GM19395 (cell line): Measurements from ENCODE around the gene GPR89A.
"Not testable (repeated sequence)": the region's sequence is repeated elsewhere in the genome, so short reads cannot be mapped to it uniquely, and the experiment has no call there.

Experiments used
- ATAC-seq: cut with Tn5 transposase; IDR thresholded peaks from one replicate; pipeline ENCODE4 v1.9.1; 2021; ENCODE audit warnings: mild to moderate bottlenecking, moderate library complexity; ENCODE audit not compliant: unreplicated experiment

The GPR89A gene

DNA sequence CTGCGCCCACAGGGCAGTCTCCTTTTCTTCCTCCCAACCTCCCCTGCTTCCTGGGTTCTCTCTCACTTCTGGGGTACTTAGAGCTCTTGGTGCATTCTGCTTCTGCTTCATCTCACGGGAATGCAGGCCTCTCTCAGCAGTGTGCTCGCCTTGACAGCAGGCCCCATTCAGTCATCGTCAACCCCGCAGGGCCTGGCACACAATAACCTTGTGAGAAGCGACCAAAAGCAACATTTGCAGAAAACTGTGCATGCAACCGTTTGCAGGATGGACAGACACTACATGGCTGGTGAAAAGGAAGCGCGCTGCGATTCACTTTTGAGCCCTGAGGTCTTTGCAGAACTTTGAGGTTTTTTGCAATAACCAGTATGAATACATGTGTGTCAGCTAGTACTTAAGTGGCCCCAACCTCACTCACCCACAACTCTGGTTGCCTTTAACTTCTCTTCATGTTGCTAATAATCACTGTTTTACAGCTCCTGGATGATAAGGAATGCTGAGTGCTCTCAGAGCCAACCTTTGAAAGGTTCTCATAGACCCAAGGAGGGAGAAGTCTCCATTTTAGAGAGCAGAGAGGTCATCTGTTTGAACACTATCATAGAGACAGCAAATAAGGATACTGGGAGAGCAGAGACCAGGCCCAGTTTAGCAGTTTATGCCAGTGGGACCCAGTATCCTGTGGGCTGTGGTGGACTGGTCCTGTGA, 109.0 kb downstream of the GPR89A start:
- ATAC-seq: no peak

DNA sequence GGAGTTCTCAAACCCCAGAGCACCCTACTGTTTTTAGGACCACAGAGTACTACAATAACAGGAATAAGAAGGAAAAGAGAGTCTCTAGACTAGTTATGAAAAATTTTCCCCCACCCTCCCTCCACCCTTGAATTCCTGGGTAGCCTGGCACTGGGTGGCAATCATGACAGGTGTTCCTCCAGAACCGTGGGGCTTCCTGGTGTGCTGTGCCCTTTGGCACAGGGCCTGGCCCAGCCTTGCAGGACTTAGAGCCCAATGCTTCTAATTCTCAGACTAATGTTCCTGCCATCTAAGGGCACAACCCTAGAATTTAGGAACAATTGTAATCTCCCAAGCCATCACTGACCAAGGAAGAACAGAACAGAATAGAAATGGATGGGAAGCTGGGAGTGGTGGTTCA, 110.0 kb downstream of the GPR89A start:
- ATAC-seq: no peak

DNA sequence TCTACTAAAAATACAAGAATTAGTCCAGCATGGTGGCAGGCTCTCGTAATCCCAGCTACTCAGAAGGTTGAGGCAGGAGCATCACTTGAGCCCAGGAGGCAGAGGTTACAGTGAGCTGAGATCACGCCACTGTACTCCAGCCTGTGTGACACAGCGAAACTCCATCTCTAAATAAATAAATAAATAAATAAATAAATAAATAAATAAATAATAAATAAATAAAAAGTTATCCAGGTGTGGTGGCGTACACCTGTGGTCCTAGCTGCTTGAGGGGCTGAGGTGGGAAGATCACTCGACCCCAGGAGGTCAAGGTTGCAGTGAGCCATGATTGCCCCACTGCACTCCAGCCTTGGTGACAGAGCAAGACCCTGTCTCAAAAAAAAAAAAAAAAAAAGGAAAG, 110.7 kb downstream of the GPR89A start:
- ATAC-seq: not testable (repeated sequence)

DNA sequence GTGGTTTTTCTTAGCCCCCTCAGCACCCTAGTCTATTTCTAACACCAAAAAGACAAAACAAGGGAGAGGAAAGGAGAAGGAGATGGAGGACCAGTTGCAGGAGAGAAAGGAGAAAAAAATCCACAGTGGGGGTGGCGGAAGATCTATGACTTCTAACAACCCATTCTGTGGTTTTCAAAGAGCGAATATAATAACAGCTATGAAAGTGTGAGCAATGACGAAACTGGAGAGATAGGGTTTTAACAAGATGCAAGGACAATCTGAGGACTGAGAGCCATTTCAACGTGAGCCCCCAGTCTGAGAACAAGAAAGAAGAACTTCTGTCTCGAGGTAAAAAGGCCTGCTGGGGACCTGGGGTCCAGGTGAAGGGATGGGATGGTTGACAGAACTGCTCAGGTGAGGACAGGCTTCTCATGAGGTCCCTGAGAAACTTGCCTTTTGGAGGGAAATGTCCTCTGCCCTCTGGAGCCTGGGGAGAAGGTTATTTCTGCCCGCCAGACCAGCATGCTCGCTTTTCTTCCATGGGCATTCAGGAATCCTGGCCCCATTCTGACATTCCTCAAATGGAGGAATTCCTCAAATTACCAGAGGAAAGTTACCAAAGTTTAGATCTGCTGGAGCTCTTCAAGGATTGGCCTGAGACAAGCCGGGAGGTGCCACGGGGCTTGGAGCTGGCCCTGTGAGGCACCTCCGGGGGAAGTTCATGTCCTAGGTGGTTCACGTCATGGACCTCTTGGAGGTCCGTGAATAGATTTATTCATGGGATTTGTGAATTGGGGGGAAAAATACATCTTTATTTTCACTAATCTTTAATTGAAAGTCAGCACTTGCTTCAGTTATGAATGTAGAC, 111.7 kb downstream of the GPR89A start, which contains the start of gene CD160:
CD160 (plus strand) TSS at position 270 of the 850 bp plus-strand sequence. CDS start 8,829 bp downstream, outside the sequence.
- ATAC-seq: no peak
